HCT116 (cell line): ENCODE measurements around the gene MAVS. TPM values are rescaled to one million over a fixed set of nuclear protein-coding genes. Genes with fewer than 3 reads are reported as not detected.
"Not testable (repeated sequence)": the region's sequence is repeated elsewhere in the genome, so short reads cannot be mapped to it uniquely, and the experiment has no call there.

Experiments
- ATAC-seq: fragments of 200-7000 bp; cut with Tn5 transposase; 2 replicates; pipeline ENCODE4 v1.9.1; 2020; ENCODE audit warnings: mild to moderate bottlenecking, moderate library complexity
- BruUV-seq: library from RNA; stranded (reverse); fragments of 400-500 nt; replicated peaks from 2 replicates; lab custom pipeline; 2021; lab: Mats Ljungman, UMichigan
- CTCF ChIA-PET: fragments of 300-600 bp; sonication (Branson Sonifier 250); formaldehyde crosslinking; loops from one replicate; lab custom pipeline; 2021; ENCODE audit warnings: antibody characterized with exemption; lab: Charles Lee
- POLR2A ChIA-PET: fragments of 300-600, 350-600 bp; sonication (Branson Sonifier 250); formaldehyde crosslinking; loops from one replicate; lab custom pipeline; 2021; ENCODE audit warnings: antibody characterized with exemption; lab: Charles Lee
- RAD21 ChIA-PET, 2 experiments: fragments of 300-600 bp; sonication (Branson Sonifier 250); formaldehyde crosslinking; loops; one replicate each; lab custom pipeline; 2023; ENCODE audit warnings: low total read pairs in 2 of 2; ENCODE audit not compliant: uncharacterized antibody in 2 of 2, unreplicated experiment in 2 of 2, low non-redundant PET in 1 of 2; lab: Charles Lee
- DNase-seq: peaks from one replicate; pipeline ENCODE4 v3.0.0-alpha.2; 2010; ENCODE audit warnings: low read depth, low spot score
- H2AFZ ChIP-seq: fragments of 200-600 bp; shearing (Covaris generic), sonication (generic); 2 replicates; pipeline ENCODE4 v1.6.1; 2017; ENCODE audit warnings: low read depth, mixed run types, mixed read lengths, antibody characterized with exemption, low read length; ENCODE audit not compliant: poor library complexity, severe bottlenecking
- H3K27ac ChIP-seq: 2 replicates; pipeline ENCODE4 v1.5.1; 2012; ENCODE audit warnings: low read depth, low read length
- H3K27me3 ChIP-seq: fragments of 200-600 bp; sonication (generic); 2 replicates; pipeline ENCODE4 v1.6.1; 2016; ENCODE audit warnings: mixed run types, low read length, mixed read lengths; ENCODE audit not compliant: insufficient read depth
- H3K36me3 ChIP-seq, 2 experiments: fragments of 200-500 bp in 1 of 2; fragments of 200-600 bp in 1 of 2; sonication (Bioruptor generic) in 1 of 2; sonication (generic) in 1 of 2; 2 replicates each; pipeline versions ENCODE4 v1.5.1 to v1.6.1; 2014 to 2016; ENCODE audit warnings: low read length in 2 of 2, inconsistent platforms in 1 of 2, mixed read lengths in 1 of 2, mixed run types in 1 of 2; ENCODE audit not compliant: insufficient read depth in 2 of 2, control insufficient read depth in 1 of 2
- H3K4me1 ChIP-seq, 2 experiments: fragments of 200-600 bp in 1 of 2; sonication (generic) in 1 of 2; 2 replicates each; pipeline versions ENCODE4 v1.5.1 to v1.6.1; 2012 to 2017; ENCODE audit warnings: low read length in 2 of 2, inconsistent platforms in 1 of 2, mild to moderate bottlenecking in 1 of 2, mixed read lengths in 1 of 2, mixed run types in 1 of 2, moderate library complexity in 1 of 2; ENCODE audit not compliant: insufficient read depth in 2 of 2, control insufficient read depth in 1 of 2
- H3K4me2 ChIP-seq: fragments of 200-600 bp; sonication (generic); 2 replicates; pipeline ENCODE4 v1.6.1; 2017; ENCODE audit warnings: mixed run types, low read length, mixed read lengths
- H3K4me3 ChIP-seq, 2 experiments: fragments of 200-600 bp in 1 of 2; sonication (generic) in 1 of 2; replicated peaks in 1 of 2; 2 replicates each; pipeline ENCODE4 v1.5.1; 2011 to 2016; ENCODE audit warnings: low read length in 2 of 2, control low read depth in 1 of 2, low read depth in 1 of 2, mild to moderate bottlenecking in 1 of 2, mixed read lengths in 1 of 2, mixed run types in 1 of 2
- H3K79me2 ChIP-seq: fragments of 200-600 bp; sonication (generic); 2 replicates; pipeline ENCODE4 v1.6.1; 2017; ENCODE audit warnings: mild to moderate bottlenecking, mixed run types, low read length, moderate library complexity, mixed read lengths; ENCODE audit not compliant: insufficient read depth
- H3K9ac ChIP-seq: fragments of 200-600 bp; sonication (generic); 2 replicates; pipeline ENCODE4 v1.6.1; 2016; ENCODE audit warnings: low read length, mixed read lengths
- H3K9me2 ChIP-seq: fragments of 200-600 bp; sonication (generic), shearing (Covaris generic); 2 replicates; pipeline ENCODE4 v1.6.1; 2017; ENCODE audit warnings: mixed run types, mild to moderate bottlenecking, moderate library complexity; ENCODE audit not compliant: insufficient read depth
- H3K9me3 ChIP-seq, 2 experiments: fragments of 200-500 bp in 1 of 2; fragments of 200-600 bp in 1 of 2; sonication (Bioruptor generic) in 1 of 2; sonication (generic) in 1 of 2; 2 replicates each; pipeline ENCODE4 v1.6.1; 2014 to 2017; ENCODE audit warnings: low read length in 2 of 2, mixed read lengths in 2 of 2, inconsistent platforms in 1 of 2, low read depth in 1 of 2, mild to moderate bottlenecking in 1 of 2, mixed run types in 1 of 2, moderate library complexity in 1 of 2; ENCODE audit not compliant: control insufficient read depth in 1 of 2, insufficient read depth in 1 of 2
- H4K20me1 ChIP-seq: fragments of 200-600 bp; sonication (generic), shearing (Covaris generic); 2 replicates; pipeline ENCODE4 v1.6.1; 2017; ENCODE audit warnings: mixed run types, mild to moderate bottlenecking, moderate library complexity; ENCODE audit not compliant: insufficient read depth
- CBX3 ChIP-seq: IDR thresholded peaks from 2 replicates; pipeline ENCODE4 v1.6.1; 2012; ENCODE audit warnings: low read depth
- EGR1 ChIP-seq: IDR thresholded peaks from 2 replicates; pipeline ENCODE4 v1.6.1; 2012; ENCODE audit warnings: low read depth
- POLR2AphosphoS5 ChIP-seq: IDR thresholded peaks from 2 replicates; pipeline ENCODE4 v1.6.1; 2011; ENCODE audit warnings: mild to moderate bottlenecking, low read depth, low read length, moderate library complexity
- RAD21 ChIP-seq: IDR thresholded peaks from 2 replicates; pipeline ENCODE4 v1.6.1; 2012; ENCODE audit warnings: low read depth, mild to moderate bottlenecking
- SIN3A ChIP-seq: IDR thresholded peaks from 2 replicates; pipeline ENCODE4 v1.6.1; 2012; ENCODE audit warnings: low read depth
- TCF7L2 ChIP-seq: IDR thresholded peaks from 2 replicates; pipeline ENCODE4 v1.7.0; 2011; ENCODE audit warnings: borderline replicate concordance, inconsistent platforms; ENCODE audit not compliant: insufficient read depth, insufficient read length; ENCODE audit errors: extremely low read depth
- ZFX ChIP-seq: fragments of 450-650 bp; IDR thresholded peaks from 2 replicates; pipeline ENCODE4 v1.6.1; 2017
- intact Hi-C: fragments of 100-400 bp; cut with micrococcal nuclease; formaldehyde crosslinking; loops from 2 replicates; pipeline ENCODE4 v1.10.0; 2022
- total RNA-seq: library from RNA; stranded (reverse); gene quantifications from one replicate; pipeline ENCODE4 v1.2.1, GENCODE V29; 2021; ENCODE audit not compliant: unreplicated experiment

The MAVS gene
- total RNA-seq, 1 experiment from 2014 or later: 60.1 TPM

DNA sequence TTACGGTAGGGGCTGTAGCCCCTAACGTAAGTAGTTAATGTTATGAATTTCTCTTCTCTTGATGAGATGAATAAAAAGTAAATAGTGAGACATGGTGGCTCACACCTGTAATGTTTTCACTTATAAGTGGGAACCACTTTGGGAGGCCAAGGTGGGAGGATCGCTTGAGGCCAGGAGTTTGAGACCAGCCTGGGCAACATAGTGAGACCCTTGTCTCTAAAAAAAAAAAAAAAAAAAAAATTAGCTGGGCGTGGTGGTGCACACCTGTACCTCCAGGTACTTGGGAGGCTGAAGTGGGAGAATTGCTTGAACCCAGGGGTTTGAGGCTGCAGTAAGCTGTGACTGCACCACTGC is 32.3 kb downstream of the MAVS start:
- H4K20me1 ChIP-seq, H3K27me3 ChIP-seq, RAD21 ChIA-PET, intact Hi-C loops, H3K4me1 ChIP-seq, ATAC-seq, H3K27ac ChIP-seq, H3K9me3 ChIP-seq, BruUV-seq, H3K79me2 ChIP-seq, H2AFZ ChIP-seq, H3K36me3 ChIP-seq, POLR2A ChIA-PET, H3K9ac ChIP-seq, DNase-seq, H3K4me3 ChIP-seq, H3K9me2 ChIP-seq, H3K4me2 ChIP-seq: not testable (repeated sequence)
- CTCF ChIA-PET: interaction anchor here (0.7 to 2.2 kb wide), 3 partner anchors 9 to 193 kb away, joined by 3 to 7 read pairs (median 3); no protein-coding TSS in a partner anchor

DNA sequence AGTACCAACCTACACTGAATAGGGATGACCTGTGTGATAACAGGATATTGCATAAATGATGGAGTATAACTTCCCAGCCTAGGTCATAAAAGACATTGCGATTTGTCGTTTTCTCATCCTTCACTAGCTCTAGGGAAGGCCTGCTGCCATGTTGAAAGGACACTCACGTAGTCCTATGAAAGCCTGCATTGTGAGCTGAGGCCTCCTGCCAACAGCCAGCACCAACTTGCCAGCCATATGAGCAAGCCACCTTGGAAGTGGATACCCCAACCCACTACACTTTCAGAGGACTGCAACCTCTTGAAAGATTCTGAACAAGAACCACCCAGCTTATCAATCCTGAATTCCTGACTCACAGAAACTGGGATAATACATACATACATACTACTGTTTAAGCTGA is 39.1 kb downstream of the MAVS start:
- intact Hi-C loops: loop anchor here (5.0 kb wide), 1 partner anchor 202 kb away; no protein-coding TSS in a partner anchor
- POLR2A ChIA-PET: interaction anchor here (0.8 to 1.6 kb wide), 2 partner anchors 10 to 14 kb away, joined by 3 read pairs; no protein-coding TSS in a partner anchor
- ATAC-seq: no peak

More for the DNA sequence above, 39.1 kb downstream of the MAVS start:
- DNase-seq: no peak
- RAD21 ChIA-PET: no interaction called here
- Histone ChIP-seq H3K9ac (no peak overlapping the region), H4K20me1 (peaks cover 7% of the 10 kb centered on the region; the same call in 1 of the 2 replicates), H3K4me2 (no peak overlapping the region), H3K4me3 (no peak overlapping the region), H2AFZ (no peak overlapping the region), H3K27ac (no peak overlapping the region), H3K9me2 (no peaks in the 10 kb centered on the region), H3K36me3 (0 out of 4 replicates have a peak, but pooled peaks cover 0 to 7% of the 10 kb centered on the region in 2 experiments), H3K9me3 (no peaks in the 10 kb centered on the region), H3K27me3 (no peaks in the 10 kb centered on the region), H3K79me2 (peaks cover 29% of the 10 kb centered on the region), H3K4me1 (peaks cover 8 to 13% of the 10 kb centered on the region in 2 experiments)
- TF ChIP-seq EGR1 (no peak), CBX3 (no peak), SIN3A (no peak), RAD21 (no peak), ZFX (no peak), TCF7L2 (no peak), POLR2AphosphoS5 (no peak)
- BruUV-seq: no TSS peak
- CTCF ChIA-PET: no interaction called here
